Uterus (tissue), 2 donors: Measurements from ENCODE around the gene FHAD1.

Experiments
- CTCF ChIP-seq, 4 experiments: fragments of 200-600 bp in 2 of 4; fragments of 450-650 bp in 2 of 4; sonication (generic) in 2 of 4; IDR thresholded peaks; one replicate each; pipeline ENCODE4 v1.5.1; 2016 to 2019; ENCODE audit warnings: antibody characterized with exemption in 4 of 4, mild to moderate bottlenecking in 2 of 4, moderate library complexity in 1 of 4
- POLR2A ChIP-seq, 2 donors: fragments of 450-650 bp; IDR thresholded peaks; one replicate each; pipeline ENCODE4 v1.6.1; 2016; ENCODE audit warnings: antibody characterized with exemption in 2 of 2, mild to moderate bottlenecking in 1 of 2, moderate library complexity in 1 of 2

GRCh38 chr1:15229707-15230131 lies 17.3 kb upstream of the FHAD1 start:
- TF ChIP-seq CTCF (IDR thresholded peaks at IDR 0.05) (no peak), POLR2A (IDR thresholded peaks at IDR 0.05) (no peak)
